ENCODE data around the gene PKP3. TPM values are rescaled to one million over a fixed set of nuclear protein-coding genes. Genes with fewer than 3 reads are reported as not detected.
A peak's percentile ranks its signal among the peaks of the same experiment; 100 is the strongest.

Gene PKP3
- total and polyA plus RNA-seq, 9 of the 15 experiments (the other 6 are each of a cell fraction or from before 2014, with no cell fraction given): 0.11 to 110 (median 30.7) TPM

DNA sequence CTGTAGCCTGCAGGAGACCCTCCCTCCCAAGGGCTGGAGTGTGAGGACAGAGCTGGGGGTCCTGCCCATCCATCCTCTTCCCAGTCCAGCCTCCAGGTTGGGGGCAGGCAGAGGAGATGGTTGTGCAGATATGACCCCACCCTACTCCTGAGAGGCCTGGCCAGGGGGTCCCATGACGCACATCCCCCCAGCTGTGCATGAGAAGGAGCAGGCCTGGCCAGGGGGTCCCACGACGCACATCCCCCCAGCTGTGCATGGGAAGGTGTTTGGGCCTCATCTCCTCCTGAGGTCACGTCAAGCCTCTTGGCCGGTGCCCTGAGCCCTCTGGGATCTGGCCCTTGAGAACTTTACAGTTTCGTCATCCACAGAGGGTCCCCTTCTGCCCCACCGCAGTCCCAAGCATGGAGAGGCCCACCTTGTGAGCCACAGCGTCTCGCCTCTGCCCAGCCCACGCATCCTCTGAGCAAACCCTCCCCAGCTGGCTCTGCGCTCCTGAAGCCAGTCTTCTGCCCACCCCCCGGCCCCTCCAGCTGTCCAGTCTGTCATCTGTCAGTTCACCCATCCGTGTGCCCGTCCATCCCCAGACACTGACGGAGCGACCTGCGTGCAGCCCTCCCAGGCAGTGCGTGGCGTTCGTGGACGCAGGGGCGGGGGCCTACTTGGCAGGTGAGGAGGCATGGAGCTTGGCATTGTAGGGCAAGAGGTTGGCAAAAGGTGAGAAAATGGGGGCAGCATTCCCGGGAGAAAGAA, 45.5 kb downstream of the PKP3 start:
- Histone ChIP-seq H3K4me2 (ENCODE audit: insufficient read depth, low read length) (no peak overlapping the region), H3K36me3 (ENCODE audit: control insufficient read depth, insufficient read depth, low read length) (no peaks in the 10 kb centered on the region), H3K9ac (ENCODE audit: insufficient read depth in 1 of 2, low read depth in 2 of 2, low read length in 2 of 2) (peak overlapping the region in 1 of 2 experiments; percentile 67; a peak in 2 of 4 replicates), H3K4me1 (replicated peaks in 1 of 2; ENCODE audit: control insufficient read depth in 2 of 2, insufficient read depth in 2 of 2, low read length in 2 of 2) (peaks cover 5 to 62% of the 10 kb centered on the region in 2 experiments; a peak in 4 of 5 replicates), H3K27ac (ENCODE audit: extremely low read depth, low read depth, low read length) (no peak overlapping the region), H3K79me2 (ENCODE audit: control insufficient read depth, insufficient read depth, low read length) (no peaks in the 10 kb centered on the region), H3K27me3 (ENCODE audit: control insufficient read depth in 2 of 2, insufficient read depth in 2 of 2, low read length in 2 of 2) (no peaks in the 10 kb centered on the region), H2AFZ (ENCODE audit: low read depth, low read length) (no peak overlapping the region), H3K9me3 (replicated peaks; ENCODE audit: control insufficient read depth, insufficient read depth, low read depth, low read length) (peaks cover 4% of the 10 kb centered on the region; the same call in 1 of the 2 replicates), H3K4me3 (no peak overlapping the region), H4K20me1 (replicated peaks; ENCODE audit: control insufficient read depth, insufficient read depth, low read length) (no peaks in the 10 kb centered on the region), H3K9me1 (ENCODE audit: control insufficient read depth, insufficient read depth, low read length) (no peaks in the 10 kb centered on the region)
- FAIRE-seq (no peak), DNase-seq (ENCODE audit: extremely low read depth in 1 of 4, low spot score in 3 of 4) (no peak), ATAC-seq (no peak)
- ChIA-PET CTCF (ENCODE audit: low intra/inter-chr PET ratio) (interaction anchor here (2.7 kb wide), 1 partner anchor 79 kb away, joined by 25 read pairs; no protein-coding TSS in a partner anchor), POLR2A (interaction anchor here (0.6 to 2.0 kb wide), 6 partner anchors 10 to 152 kb away, joined by 3 to 13 read pairs (median 4); partner anchors contain the start of gene PTDSS2)
- TF ChIP-seq, protein P1, sequence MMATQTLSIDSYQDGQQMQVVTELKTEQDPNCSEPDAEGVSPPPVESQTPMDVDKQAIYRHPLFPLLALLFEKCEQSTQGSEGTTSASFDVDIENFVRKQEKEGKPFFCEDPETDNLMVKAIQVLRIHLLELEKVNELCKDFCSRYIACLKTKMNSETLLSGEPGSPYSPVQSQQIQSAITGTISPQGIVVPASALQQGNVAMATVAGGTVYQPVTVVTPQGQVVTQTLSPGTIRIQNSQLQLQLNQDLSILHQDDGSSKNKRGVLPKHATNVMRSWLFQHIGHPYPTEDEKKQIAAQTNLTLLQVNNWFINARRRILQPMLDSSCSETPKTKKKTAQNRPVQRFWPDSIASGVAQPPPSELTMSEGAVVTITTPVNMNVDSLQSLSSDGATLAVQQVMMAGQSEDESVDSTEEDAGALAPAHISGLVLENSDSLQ (IDR thresholded peaks at IDR 0.05): no peak
- intact Hi-C loops (cut with micrococcal nuclease) (loop anchor here (5.0 kb wide), 1 partner anchor 78 kb away; no protein-coding TSS in a partner anchor), in situ Hi-C loops (cut with MboI) (no loop called here)
- no TSS peak for BruUV-seq (replicated peaks)
- WGBS (ENCODE audit: insufficient coverage, low coverage, missing lambda C conversion rate): 68% methylated on average over 22 of the region's 23 CpGs

All from K562 (cell line).